Epithelial cell of prostate (primary cell): ENCODE data around the gene ELMO1.
A peak's percentile ranks its signal among the peaks of the same experiment; 100 is the strongest.

Experiments used
- DNase-seq: peaks from one replicate; pipeline ENCODE4 v3.0.0-alpha.2; 2011; ENCODE audit warnings: low read depth, low spot score
- H3K27ac ChIP-seq: fragments of 450-650 bp; 2 replicates; pipeline ENCODE4 v1.5.1; 2017; ENCODE audit warnings: mild to moderate bottlenecking

ELMO1 gene

GRCh38 chr7:37050801-37051200, 397.9 kb downstream of the ELMO1 start:
- no peak for DNase-seq

GRCh38 chr7:37048674-37049073, 400.0 kb downstream of the ELMO1 start:
- no peak for DNase-seq
- H3K27ac ChIP-seq: no peak overlapping the region

More at GRCh38 chr7:37050801-37051200, 397.9 kb downstream of the ELMO1 start:
- H3K27ac ChIP-seq: no peak overlapping the region

GRCh38 chr7:37047260-37047659, 401.4 kb downstream of the ELMO1 start:
- no peak overlapping the region for H3K27ac ChIP-seq
- no peak for DNase-seq

- DNase-seq: no peak
- H3K27ac ChIP-seq: no peak overlapping the region
These were observed 402.1 kb downstream of the ELMO1 start for GRCh38 chr7:37046531-37047079.

GRCh38 chr7:37045681-37046179, 402.9 kb downstream of the ELMO1 start:
- H3K27ac ChIP-seq: no peak overlapping the region

GRCh38 chr7:37041461-37041860, 407.2 kb downstream of the ELMO1 start:
- no peak overlapping the region for H3K27ac ChIP-seq
- DNase-seq: no peak

More at GRCh38 chr7:37045681-37046179, 402.9 kb downstream of the ELMO1 start:
- DNase-seq: no peak

GRCh38 chr7:37040330-37040729, 408.3 kb downstream of the ELMO1 start:
- no peak overlapping the region for H3K27ac ChIP-seq

GRCh38 chr7:37039131-37039749, 409.4 kb downstream of the ELMO1 start:
- H3K27ac ChIP-seq: no peak overlapping the region
- DNase-seq: no peak

More at GRCh38 chr7:37040330-37040729, 408.3 kb downstream of the ELMO1 start:
- DNase-seq: no peak

- no peak overlapping the region for H3K27ac ChIP-seq
- DNase-seq: no peak
These were observed 410.0 kb downstream of the ELMO1 start for GRCh38 chr7:37038706-37039105.

- no peak for DNase-seq
These were observed 411.4 kb downstream of the ELMO1 start for GRCh38 chr7:37037286-37037685.

GRCh38 chr7:37035631-37036030, 413.0 kb downstream of the ELMO1 start:
- no peak for DNase-seq
- no peak overlapping the region for H3K27ac ChIP-seq

More at GRCh38 chr7:37037286-37037685, 411.4 kb downstream of the ELMO1 start:
- no peak overlapping the region for H3K27ac ChIP-seq

GRCh38 chr7:37033141-37033540, 415.5 kb downstream of the ELMO1 start:
- H3K27ac ChIP-seq: no peak overlapping the region
- DNase-seq: no peak

- peak overlapping the region; percentile 24 for H3K27ac ChIP-seq
These were observed 416.4 kb downstream of the ELMO1 start for GRCh38 chr7:37032258-37032601.

GRCh38 chr7:37031571-37032257, 416.9 kb downstream of the ELMO1 start:
- H3K27ac ChIP-seq: peak overlapping the region; percentile 24
- peak; percentile 97 for DNase-seq

More at GRCh38 chr7:37032258-37032601, 416.4 kb downstream of the ELMO1 start:
- no peak for DNase-seq

GRCh38 chr7:37028909-37029440, 419.7 kb downstream of the ELMO1 start:
- no peak overlapping the region for H3K27ac ChIP-seq
- no peak for DNase-seq

- H3K27ac ChIP-seq: no peak overlapping the region
- no peak for DNase-seq
These were observed 420.9 kb downstream of the ELMO1 start for GRCh38 chr7:37027557-37028341.

- no peak for DNase-seq
- no peak overlapping the region for H3K27ac ChIP-seq
These were observed 421.6 kb downstream of the ELMO1 start for GRCh38 chr7:37027104-37027503.

GRCh38 chr7:37018954-37019353, 429.7 kb downstream of the ELMO1 start:
- no peak overlapping the region for H3K27ac ChIP-seq
- DNase-seq: no peak

- no peak for DNase-seq
- H3K27ac ChIP-seq: no peak overlapping the region
These were observed 432.4 kb downstream of the ELMO1 start for GRCh38 chr7:37016064-37016878.
